ENCODE results near the gene CMKLR1. TPM values are rescaled to one million over a fixed set of nuclear protein-coding genes. Genes with fewer than 3 reads are reported as not detected.

Gene CMKLR1
- total and polyA plus RNA-seq, 5 experiments from 2014 or later = 0.27 to 3.0 (median 0.83) TPM; not detected in 2

DNA sequence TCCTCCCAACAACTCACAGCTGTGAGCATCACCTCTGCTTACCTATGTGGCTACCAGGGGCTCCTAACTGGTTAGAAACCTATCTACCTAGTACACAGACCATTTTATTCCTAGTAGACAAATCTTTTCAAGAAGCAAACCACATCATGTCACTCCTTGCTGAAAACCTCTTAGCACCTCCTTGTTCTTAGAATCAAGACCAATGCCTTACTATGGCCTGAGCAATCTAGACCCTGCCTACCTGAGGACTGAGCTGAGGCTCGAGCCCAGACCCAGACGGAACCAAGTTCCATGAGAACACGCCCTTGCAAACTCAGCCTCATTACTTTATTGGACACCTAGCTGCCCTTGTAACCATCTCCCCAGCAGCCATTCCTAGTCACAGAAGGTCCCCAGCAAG is 32.6 kb downstream of the CMKLR1 start:
- ATAC-seq (no peak), DNase-seq (no peak)
- H3K4me3 Mint-ChIP-seq = peak overlapping the region in 3 of 10 donors; percentile 11 to 61 (median 54)
- POLR2A ChIA-PET = no interaction called here
- peak overlapping the region in 2 of 10 donors; percentile 59 to 70 for H3K27ac Mint-ChIP-seq
- H3K27me3 Mint-ChIP-seq = peaks cover 0 to 31% (median 14%) of the 10 kb centered on the region in 5 donors
- peaks cover 0 to 1% (median 0%) of the 10 kb centered on the region in 9 donors for H3K9me3 Mint-ChIP-seq
- H3K4me1 Mint-ChIP-seq = peaks cover 0 to 53% (median 11%) of the 10 kb centered on the region in 4 donors
- H3K36me3 Mint-ChIP-seq = no peaks in the 10 kb centered on the region

DNA sequence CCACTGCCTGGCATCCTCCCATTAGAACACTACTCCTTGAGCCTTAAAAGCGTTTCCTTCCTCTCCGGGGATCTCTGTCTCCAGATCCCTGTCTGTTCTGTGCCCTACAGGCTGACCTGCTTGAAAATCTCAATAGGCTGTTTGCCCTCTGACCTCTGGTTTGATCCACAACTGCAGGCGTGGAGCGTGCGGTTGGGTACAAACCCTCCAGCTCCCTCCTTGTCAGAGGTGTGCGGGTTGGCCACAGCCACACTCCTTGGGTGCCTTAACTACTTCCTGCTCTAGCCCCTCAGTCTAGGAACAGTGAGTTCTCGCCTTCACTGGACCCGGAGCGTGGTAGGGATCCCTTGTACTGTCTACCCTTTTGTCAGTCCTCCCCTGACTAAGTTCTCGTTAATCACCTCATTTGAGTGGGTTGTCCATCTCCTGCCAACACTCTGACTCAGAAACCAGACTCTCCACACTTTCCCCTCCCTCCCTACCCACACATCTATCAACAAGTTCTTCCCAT is 33.1 kb downstream of the CMKLR1 start:
- POLR2A ChIA-PET = no interaction called here
- Mint-ChIP-seq H3K36me3 (no peaks in the 10 kb centered on the region), H3K27ac (peak overlapping the region in 3 of 10 donors; percentile 61 to 85 (median 70)), H3K4me1 (peaks cover 0 to 57% (median 10%) of the 10 kb centered on the region in 4 donors), H3K9me3 (peaks cover 0 to 1% (median 0%) of the 10 kb centered on the region in 9 donors), H3K4me3 (peak overlapping the region in 3 of 10 donors; percentile 11 to 61 (median 54)), H3K27me3 (peaks cover 0 to 35% (median 14%) of the 10 kb centered on the region in 5 donors)
- ATAC-seq = no peak
- no peak for DNase-seq

DNA sequence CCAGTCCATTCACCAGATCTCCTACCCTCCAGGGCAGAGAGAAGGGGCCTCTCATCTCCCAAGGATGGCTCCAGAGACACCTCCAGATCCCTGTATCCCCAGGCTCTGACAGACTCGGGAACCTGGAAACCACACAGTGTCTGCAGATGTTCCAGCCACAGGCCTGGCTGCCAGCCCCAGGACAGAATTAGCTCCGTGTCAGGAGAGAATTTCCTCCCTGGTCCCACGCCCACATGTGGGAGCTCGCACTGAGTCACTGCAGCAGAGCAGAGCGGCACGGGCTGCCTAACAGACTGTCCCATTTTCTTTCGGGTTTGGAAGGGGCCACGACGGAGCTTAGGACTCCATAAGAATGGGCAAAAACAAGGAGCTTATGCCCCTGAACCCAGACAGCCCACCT is 33.6 kb downstream of the CMKLR1 start:
- Mint-ChIP-seq H3K4me1 (peaks cover 0 to 60% (median 10%) of the 10 kb centered on the region in 4 donors), H3K27ac (no peak overlapping the region), H3K4me3 (no peak overlapping the region), H3K27me3 (peaks cover 0 to 35% (median 16%) of the 10 kb centered on the region in 5 donors), H3K36me3 (no peaks in the 10 kb centered on the region), H3K9me3 (peaks cover 0 to 1% (median 0%) of the 10 kb centered on the region in 9 donors)
- POLR2A ChIA-PET = no interaction called here
- ATAC-seq = no peak
- no peak for DNase-seq

DNA sequence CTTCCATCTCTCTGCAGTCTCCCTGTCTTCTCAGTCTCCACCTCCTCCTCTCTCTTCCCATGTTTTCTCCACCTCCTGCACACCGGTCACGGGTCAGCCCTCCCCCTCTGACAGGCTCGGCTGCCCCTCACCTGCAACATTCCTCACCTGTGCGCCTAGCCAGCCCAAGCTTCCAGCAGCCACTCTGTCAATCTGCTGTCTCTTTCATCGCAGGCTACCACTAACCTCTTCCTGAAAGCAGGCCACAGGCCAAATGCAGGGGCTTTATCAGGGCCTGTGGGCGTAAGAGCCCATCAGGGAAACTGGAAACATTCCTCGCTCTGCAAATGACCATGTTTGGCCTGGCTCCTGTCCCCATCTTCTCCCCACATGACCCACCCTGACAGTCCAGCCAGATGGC is 34.5 kb downstream of the CMKLR1 start:
- ATAC-seq = no peak
- DNase-seq = no peak
- POLR2A ChIA-PET = no interaction called here
- Mint-ChIP-seq H3K4me3 (no peak overlapping the region), H3K27ac (peak overlapping the region in 3 of 10 donors; percentile 26 to 64 (median 27)), H3K9me3 (peaks cover 0 to 1% (median 0%) of the 10 kb centered on the region in 9 donors), H3K4me1 (peaks cover 0 to 65% (median 10%) of the 10 kb centered on the region in 4 donors), H3K27me3 (peaks cover 0 to 31% (median 16%) of the 10 kb centered on the region in 5 donors), H3K36me3 (no peaks in the 10 kb centered on the region)

DNA sequence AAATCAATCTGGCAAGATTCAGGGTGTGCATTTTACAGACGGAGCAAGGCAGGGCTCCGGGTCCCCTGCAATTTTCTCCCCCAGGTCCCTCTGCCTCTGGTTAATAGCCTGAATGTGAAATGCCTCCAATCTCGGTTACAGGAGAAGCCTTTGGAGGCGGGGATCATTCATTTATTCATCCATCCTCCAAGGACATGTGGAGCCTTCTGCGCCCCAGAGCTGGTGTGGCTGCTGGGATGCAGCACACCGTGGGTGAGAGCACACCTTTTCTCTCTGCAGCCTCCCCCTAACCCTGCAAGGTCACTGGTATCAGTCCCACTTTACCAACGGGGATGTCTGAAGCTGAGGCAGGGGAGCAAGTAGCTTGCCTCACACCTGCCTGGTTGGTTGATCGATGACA is 35.4 kb downstream of the CMKLR1 start:
- H3K9me3 Mint-ChIP-seq = peaks cover 0 to 1% (median 0%) of the 10 kb centered on the region in 9 donors
- no peak overlapping the region for H3K4me3 Mint-ChIP-seq
- H3K27ac Mint-ChIP-seq = peak overlapping the region in 1 of 10 donors; percentile 64
- H3K36me3 Mint-ChIP-seq = no peaks in the 10 kb centered on the region
- peaks cover 0 to 31% (median 16%) of the 10 kb centered on the region in 5 donors for H3K27me3 Mint-ChIP-seq
- DNase-seq = no peak
- peaks cover 0 to 71% (median 10%) of the 10 kb centered on the region in 4 donors for H3K4me1 Mint-ChIP-seq
- ATAC-seq = no peak
- POLR2A ChIA-PET = no interaction called here

DNA sequence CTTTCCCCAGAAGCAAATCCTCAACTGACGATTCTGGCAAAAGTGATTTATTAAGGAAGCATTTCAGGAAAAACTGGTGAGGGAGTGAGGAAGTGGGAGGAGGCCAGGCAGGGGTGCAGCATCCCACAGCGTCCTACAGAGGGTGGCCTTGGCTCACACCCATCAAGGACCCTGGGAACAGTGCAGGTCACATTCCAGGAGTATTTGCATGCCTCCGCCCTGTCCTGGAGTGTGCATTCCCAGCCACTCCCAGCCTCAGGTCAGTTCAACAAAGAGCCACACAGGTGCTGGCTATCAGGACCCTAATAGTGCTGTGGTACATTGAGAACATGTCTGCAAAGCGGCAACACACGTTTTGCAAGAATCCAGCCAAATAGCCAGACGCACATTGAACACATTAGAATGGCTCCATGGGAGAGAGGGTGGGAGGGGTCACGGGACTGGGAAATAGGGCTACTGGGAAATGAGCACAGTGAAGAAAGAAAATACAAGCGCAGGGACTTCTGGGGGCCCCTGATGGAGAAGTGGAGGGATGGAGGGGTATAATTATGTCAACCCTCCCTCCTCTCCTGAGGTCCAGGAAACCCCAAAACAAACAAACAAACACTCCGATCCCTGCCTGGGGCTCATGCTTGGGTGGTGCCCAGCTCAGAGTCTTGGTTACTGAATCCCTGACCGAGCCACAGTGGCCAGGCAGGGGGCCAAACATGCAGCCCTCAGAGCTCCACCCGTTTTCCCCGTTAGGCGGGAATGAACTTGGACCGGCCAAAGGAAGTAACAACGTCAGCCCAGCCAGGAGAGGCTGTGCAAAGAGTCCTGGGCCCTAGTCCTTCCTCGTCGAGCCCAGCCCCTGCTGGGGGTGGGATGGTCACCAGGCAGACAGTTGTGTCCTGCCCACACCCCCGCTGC is 36.5 kb downstream of the CMKLR1 start:
- POLR2A ChIA-PET = no interaction called here
- Mint-ChIP-seq H3K9me3 (peaks cover 0 to 1% (median 0%) of the 10 kb centered on the region in 9 donors), H3K4me1 (peaks cover 0 to 80% (median 11%) of the 10 kb centered on the region in 4 donors), H3K36me3 (no peaks in the 10 kb centered on the region), H3K27ac (no peak overlapping the region), H3K27me3 (peaks cover 0 to 36% (median 16%) of the 10 kb centered on the region in 5 donors), H3K4me3 (peak overlapping the region in 1 of 10 donors; percentile 60)
- no peak for DNase-seq
- ATAC-seq = no peak

DNA sequence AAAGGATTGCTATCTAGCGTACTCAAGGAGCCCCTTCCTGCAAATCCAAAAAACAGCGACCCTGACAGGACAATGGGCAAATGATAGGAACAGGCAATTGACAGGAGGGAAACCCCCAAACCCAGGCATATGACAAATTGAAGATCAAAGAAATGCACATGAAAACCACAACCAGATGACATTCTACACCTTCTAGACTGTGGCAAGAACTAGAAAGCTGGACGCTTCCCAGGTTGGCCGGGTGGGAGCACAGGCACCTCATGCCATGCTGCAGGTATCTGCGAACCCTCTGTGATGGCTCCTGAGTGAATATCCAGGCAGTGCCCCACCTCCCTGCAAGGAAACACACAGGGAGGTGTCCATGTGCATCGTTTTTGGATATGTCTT is 37.1 kb downstream of the CMKLR1 start:
- POLR2A ChIA-PET = no interaction called here
- Mint-ChIP-seq H3K9me3 (peaks cover 0 to 1% (median 0%) of the 10 kb centered on the region in 9 donors), H3K4me3 (peak overlapping the region in 1 of 10 donors; percentile 60), H3K27ac (peak overlapping the region in 2 of 10 donors; percentile 27 to 74), H3K36me3 (no peaks in the 10 kb centered on the region), H3K27me3 (peaks cover 0 to 35% (median 16%) of the 10 kb centered on the region in 5 donors), H3K4me1 (peaks cover 0 to 80% (median 11%) of the 10 kb centered on the region in 4 donors)
- DNase-seq (no peak), ATAC-seq (no peak)

DNA sequence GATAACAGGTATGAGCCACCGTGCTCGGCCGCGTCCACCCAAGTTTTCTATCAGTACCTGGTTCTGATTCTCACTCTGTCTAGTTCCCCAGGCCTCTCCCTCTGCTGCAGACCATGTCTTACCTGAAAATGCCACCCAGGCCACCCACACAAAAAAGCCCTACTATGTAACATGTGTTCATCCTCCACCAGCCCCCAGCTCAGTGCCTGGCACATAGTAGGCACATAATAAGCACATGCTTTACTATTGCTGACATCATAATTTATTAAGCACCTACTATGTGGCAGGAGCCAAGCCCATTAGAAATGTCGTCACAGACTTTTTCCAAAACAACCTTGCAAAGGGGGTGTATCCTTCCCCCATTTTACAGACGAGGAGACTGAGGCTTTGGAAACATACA is 37.8 kb downstream of the CMKLR1 start:
- no peaks in the 10 kb centered on the region for H3K36me3 Mint-ChIP-seq
- H3K4me3 Mint-ChIP-seq = no peak overlapping the region
- peak overlapping the region in 2 of 10 donors; percentile 9 to 74 for H3K27ac Mint-ChIP-seq
- ATAC-seq (no peak), DNase-seq (no peak)
- POLR2A ChIA-PET = no interaction called here
- peaks cover 0 to 29% (median 16%) of the 10 kb centered on the region in 5 donors for H3K27me3 Mint-ChIP-seq
- H3K9me3 Mint-ChIP-seq = peaks cover 0 to 1% (median 0%) of the 10 kb centered on the region in 9 donors
- H3K4me1 Mint-ChIP-seq = peaks cover 0 to 79% (median 7%) of the 10 kb centered on the region in 4 donors

DNA sequence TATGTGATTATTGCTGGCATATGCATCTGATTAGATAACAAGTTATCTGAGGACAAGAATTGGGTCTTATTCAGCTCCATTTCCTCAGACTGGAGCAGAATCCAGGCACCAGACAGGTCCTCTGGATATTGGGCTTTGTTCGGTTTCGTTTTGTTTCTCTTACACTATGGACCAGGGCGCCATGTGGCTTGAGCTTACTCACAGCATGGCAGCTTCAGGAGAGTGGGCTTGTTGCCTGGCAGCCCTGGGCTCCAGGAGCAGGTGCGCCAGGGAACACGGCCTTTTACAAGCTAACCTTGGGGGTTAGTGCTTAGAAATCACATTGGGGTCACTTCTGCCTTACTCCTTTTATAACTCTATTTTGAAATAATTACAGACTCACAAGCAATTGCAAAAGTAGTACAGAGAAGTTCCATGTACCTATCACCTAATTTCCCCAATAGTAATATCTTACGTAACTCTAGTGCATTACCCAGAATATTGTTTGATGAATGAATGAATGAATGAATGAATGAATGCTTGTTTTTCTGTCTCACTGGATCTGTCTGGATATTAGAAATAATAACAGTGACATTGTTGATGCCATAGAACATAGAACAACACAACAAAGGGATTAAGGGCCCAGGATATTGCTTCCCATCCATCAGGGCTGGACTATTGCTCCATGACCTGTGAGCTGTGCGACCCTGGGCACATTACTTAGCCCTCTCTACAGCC is 39.0 kb downstream of the CMKLR1 start:
- H3K4me3 Mint-ChIP-seq = no peak overlapping the region
- no peak for DNase-seq
- H3K4me1 Mint-ChIP-seq = peaks cover 0 to 82% (median 4%) of the 10 kb centered on the region in 4 donors
- peak overlapping the region in 1 of 10 donors; percentile 45 for H3K27ac Mint-ChIP-seq
- no peak for ATAC-seq
- POLR2A ChIA-PET = no interaction called here
- peaks cover 0 to 17% (median 11%) of the 10 kb centered on the region in 5 donors for H3K27me3 Mint-ChIP-seq
- peaks cover 0 to 1% (median 0%) of the 10 kb centered on the region in 9 donors for H3K9me3 Mint-ChIP-seq
- no peaks in the 10 kb centered on the region for H3K36me3 Mint-ChIP-seq

DNA sequence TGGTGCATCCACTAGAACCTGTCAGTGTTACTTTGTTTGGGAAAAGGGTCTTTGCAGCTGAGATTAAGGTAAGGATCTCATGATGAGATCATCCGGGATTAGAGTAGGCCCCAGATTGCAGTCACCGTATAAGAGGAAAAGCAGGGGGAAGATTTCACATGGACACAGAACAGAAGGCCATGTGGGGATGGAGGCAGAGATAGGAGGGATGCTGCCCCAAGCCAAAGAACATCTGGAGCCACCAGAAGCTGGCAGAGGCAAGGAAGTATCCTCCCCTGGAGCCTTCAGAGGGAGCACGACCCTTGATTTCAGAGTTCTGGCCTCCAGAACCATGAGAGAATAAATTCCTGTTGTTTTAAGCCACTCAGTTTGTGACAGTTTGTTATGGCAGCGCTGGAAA is 39.6 kb downstream of the CMKLR1 start:
- ATAC-seq (no peak), DNase-seq (no peak)
- POLR2A ChIA-PET = no interaction called here
- no peaks in the 10 kb centered on the region for H3K36me3 Mint-ChIP-seq
- peaks cover 0 to 76% (median 4%) of the 10 kb centered on the region in 4 donors for H3K4me1 Mint-ChIP-seq
- H3K27ac Mint-ChIP-seq = no peak overlapping the region
- peaks cover 0 to 1% (median 0%) of the 10 kb centered on the region in 9 donors for H3K9me3 Mint-ChIP-seq
- no peak overlapping the region for H3K4me3 Mint-ChIP-seq
- H3K27me3 Mint-ChIP-seq = peaks cover 0 to 10% (median 8%) of the 10 kb centered on the region in 5 donors

DNA sequence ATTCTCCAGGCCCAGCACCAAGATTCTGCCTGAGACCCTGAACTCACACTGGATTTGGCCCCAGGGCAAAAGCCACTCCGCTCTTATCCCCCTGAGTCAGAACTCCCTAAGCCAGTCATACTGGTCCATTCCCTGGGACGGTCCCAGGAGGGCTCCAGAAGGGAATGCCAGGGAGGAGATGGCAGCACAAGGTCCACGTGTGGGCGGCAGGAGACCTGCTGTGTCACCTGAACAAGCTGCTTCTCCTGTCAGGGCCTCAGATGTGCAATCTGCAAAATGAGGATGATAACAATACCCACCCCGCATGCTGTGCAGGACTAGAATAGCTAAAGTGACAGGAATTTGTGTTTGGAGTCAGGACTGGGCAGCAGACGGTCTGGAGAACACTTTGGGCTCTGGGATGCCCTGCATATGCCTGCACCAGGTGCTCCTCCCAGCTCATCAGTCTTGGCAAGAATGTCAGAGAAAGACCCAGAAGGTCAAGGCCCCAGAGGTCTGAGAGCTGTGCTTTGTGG is 40.3 kb downstream of the CMKLR1 start:
- H3K27ac Mint-ChIP-seq = no peak overlapping the region
- POLR2A ChIA-PET = no interaction called here
- ATAC-seq = no peak
- H3K36me3 Mint-ChIP-seq = no peaks in the 10 kb centered on the region
- DNase-seq = no peak
- H3K4me1 Mint-ChIP-seq = peaks cover 0 to 70% (median 4%) of the 10 kb centered on the region in 4 donors
- H3K4me3 Mint-ChIP-seq = no peak overlapping the region
- peaks cover 0 to 1% (median 0%) of the 10 kb centered on the region in 9 donors for H3K9me3 Mint-ChIP-seq
- H3K27me3 Mint-ChIP-seq = peaks cover 0 to 9% (median 7%) of the 10 kb centered on the region in 5 donors

Data from naive thymus-derived CD8-positive, alpha-beta T cell (primary cell).